Measurements from ENCODE around the gene SH3RF2.
"Not testable (repeated sequence)": the region's sequence is repeated elsewhere in the genome, so short reads cannot be mapped to it uniquely, and the experiment has no call there.

The SH3RF2 gene

GRCh38 chr5:145978708-145979107, 42.3 kb downstream of the SH3RF2 start:
- no peak for DNase-seq (ENCODE audit: low read depth in 2 of 2)

- DNase-seq (ENCODE audit: low read depth in 2 of 2): no peak
Measured at GRCh38 chr5:145979270-145980223, 43.2 kb downstream of the SH3RF2 start.

DNA sequence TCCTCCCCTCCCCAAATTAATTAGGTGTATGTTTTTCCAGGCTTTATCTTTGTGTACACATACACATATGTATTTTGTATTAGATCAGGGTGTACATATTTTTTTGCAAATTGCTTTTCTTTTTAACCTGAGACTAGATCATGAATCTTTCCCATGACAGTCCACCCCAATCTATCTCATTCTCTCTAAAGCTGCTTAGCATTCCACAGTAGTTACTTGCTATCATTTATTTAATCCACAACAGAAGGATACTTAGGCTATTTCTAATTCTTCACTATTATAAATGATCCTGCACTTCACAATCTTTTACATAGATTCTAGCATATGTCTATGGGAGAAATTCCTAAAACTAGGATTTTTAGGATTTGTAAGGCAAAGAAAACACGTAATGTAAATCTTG, 43.9 kb downstream of the SH3RF2 start:
- no peak for DNase-seq (ENCODE audit: low read depth in 2 of 2)

DNA sequence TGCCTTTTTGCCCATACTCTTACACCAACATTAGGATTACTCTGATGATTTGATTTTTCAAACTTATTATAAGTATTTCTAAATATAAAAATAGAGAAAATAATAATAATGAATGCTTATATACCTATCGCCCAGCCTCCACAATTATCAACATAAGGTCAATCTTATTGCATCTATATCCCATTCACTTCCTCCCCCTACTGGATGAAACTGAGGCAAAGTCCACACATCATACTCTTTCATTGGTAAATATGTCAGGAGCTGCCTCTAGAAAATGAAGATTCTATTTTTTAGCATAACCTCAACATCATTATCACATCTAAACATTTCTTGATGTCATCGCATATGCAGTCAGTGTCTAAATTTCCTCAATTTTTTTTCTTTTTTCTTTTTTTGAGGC, 44.3 kb downstream of the SH3RF2 start:
- no peak for DNase-seq (ENCODE audit: low read depth in 2 of 2)

GRCh38 chr5:145981589-145982571, 45.5 kb downstream of the SH3RF2 start:
- DNase-seq (ENCODE audit: low read depth in 2 of 2): no peak

- DNase-seq (ENCODE audit: low read depth in 2 of 2): no peak
Measured at GRCh38 chr5:145982572-145983318, 46.4 kb downstream of the SH3RF2 start.

- DNase-seq (ENCODE audit: low read depth in 2 of 2): no peak
Measured at GRCh38 chr5:145983446-145983845, 47.1 kb downstream of the SH3RF2 start.

DNA sequence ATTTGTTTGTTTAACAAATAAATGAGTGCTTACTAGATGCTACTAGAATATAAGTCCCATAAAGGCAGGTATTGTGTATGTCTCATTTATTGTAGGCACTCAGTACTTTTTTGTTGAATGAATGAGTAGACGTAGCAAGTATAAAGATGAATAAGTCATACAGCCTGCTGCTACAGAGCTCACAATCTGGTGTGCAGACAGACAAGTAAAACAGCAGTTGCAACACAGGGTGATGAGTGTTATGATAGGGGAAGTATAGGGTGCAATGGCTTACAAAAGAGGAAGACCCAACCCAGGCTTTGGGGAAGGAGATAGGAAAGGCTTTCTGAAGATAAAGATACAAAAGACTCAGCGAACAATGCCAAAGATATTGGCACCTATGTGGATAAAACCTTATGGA, 47.7 kb downstream of the SH3RF2 start:
- DNase-seq (ENCODE audit: low read depth in 2 of 2): no peak

DNA sequence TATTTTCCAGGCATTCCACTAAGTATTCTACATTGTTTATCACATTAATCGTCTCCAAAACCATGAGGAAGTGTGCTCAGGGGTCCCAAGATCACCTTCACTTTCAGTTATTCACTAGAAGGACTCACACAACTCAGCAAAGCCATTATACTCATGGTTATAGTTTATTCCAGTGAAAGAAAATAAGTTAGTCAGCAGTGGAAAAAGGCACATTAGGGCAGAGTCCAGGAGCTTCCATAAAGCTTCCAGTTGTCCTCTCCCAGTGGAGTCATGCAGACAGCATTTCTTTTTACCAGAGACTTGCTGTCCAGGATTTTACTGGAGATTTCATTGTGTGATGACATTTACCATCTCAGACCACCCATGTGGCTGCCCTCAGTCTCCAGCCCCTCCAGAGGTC, 51.5 kb downstream of the SH3RF2 start:
- no peak for DNase-seq (ENCODE audit: low read depth in 2 of 2)

GRCh38 chr5:145988993-145989392, 52.6 kb downstream of the SH3RF2 start:
- no peak for DNase-seq (ENCODE audit: low read depth in 2 of 2)

DNA sequence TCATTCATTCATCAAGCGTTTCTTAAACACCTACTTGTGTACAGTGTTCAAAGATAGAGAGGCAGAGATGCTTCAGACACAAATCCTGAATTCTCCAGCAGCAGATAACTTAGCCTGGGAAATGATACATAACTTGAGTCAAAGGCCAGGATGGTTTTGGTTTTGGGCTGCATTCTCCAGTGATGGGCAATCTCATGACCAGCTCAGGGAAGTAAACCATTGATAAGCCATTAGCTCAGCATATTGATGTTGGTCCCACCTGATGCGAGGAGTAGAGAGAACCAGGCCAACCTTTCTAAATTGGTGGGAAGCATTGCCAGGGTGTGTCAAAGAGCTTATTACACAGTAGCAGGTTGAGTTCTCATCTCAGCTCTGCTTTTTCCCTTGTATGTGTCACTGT, 53.0 kb downstream of the SH3RF2 start:
- DNase-seq (ENCODE audit: low read depth in 2 of 2): no peak

- DNase-seq (ENCODE audit: low read depth in 2 of 2): no peak
Measured at GRCh38 chr5:145990170-145990569, 53.8 kb downstream of the SH3RF2 start.

GRCh38 chr5:145991044-145991575, 54.7 kb downstream of the SH3RF2 start:
- no peak for DNase-seq (ENCODE audit: low read depth in 2 of 2)

GRCh38 chr5:145993538-145993937, 57.2 kb downstream of the SH3RF2 start:
- not testable (repeated sequence) for DNase-seq (ENCODE audit: low read depth in 2 of 2)

DNA sequence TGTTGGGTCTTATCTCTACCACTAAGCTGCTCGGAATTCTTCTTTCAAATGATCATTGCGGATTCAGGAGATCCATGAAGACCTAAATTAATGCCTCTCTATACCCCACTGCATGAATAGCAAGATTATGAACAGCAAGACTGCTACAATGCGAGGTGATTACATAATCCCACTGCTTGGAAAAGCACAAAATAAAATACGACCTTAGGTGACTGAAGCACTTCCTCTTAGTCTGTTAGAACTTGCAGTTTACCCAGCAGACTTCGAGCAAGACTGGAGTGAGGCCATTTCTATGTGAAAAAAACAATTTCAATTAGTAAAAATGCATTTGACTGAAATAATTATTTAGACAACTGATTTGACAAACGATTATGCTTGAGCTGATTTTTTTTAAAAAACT, 59.8 kb downstream of the SH3RF2 start:
- DNase-seq (ENCODE audit: low read depth in 2 of 2): no peak

- no peak for DNase-seq (ENCODE audit: low read depth in 2 of 2)
Measured at GRCh38 chr5:145999208-145999607, 62.8 kb downstream of the SH3RF2 start.

- no peak for DNase-seq (ENCODE audit: low read depth in 2 of 2)
Measured at GRCh38 chr5:146000072-146000471, 63.7 kb downstream of the SH3RF2 start.

GRCh38 chr5:146001544-146002190, 65.3 kb downstream of the SH3RF2 start:
- DNase-seq (ENCODE audit: low read depth in 2 of 2): no peak

DNA sequence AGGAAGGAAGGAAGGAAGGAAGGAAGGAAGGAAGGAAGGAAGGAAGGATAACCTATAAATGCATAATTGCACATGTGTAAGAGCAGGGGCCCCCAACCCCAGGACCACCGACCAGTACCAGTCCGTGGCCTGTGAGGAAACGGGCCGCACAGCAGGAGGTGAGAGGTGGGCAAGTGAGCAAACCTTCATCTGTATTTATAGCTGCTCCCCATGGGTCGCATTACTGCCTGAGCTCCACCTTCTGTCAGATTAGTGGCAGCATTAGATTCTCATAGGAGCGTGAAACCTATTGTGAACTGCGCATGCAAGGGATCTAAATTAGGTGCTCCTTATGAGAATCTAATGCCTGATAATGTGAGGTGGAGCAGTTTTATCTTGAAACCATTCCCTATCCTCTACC, 66.1 kb downstream of the SH3RF2 start:
- no peak for DNase-seq (ENCODE audit: low read depth in 2 of 2)

DNA sequence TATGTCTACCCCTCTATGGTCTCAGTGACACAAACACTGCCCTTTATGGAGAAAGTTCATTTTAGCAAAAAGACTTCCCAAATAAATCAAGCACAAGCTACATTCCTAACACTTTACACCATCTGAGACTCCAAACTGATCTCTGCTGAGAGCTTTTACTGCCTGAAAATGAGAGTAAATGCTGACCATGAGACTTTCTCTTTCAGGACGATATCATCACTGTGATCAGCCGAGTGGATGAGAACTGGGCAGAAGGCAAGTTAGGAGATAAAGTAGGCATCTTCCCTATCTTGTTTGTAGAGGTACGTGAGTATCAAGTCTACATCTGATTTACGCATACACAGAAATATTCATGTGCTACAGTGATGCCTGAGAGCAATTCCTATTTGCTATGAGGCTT, 67.5 kb downstream of the SH3RF2 start:
- DNase-seq (ENCODE audit: low read depth in 2 of 2): no peak

DNA sequence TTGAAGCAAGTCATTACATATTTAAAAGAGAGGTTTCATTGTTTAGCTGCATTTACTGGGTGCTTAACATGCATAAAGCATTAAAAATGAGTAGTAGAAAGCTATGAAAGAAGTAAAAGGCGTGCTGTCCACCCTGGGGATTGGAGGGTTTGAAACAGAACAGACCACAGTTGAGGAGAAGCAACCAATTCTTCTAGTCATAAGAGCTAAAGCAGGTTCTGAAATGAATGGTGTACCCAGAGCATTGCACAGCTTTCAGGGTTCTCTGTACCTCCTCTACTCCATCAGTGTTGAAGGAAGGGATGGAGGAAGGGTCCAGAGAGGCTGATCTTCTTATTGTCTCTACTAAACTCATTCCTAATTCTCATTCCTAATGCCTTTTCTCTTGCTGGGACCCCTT, 68.9 kb downstream of the SH3RF2 start:
- no peak for DNase-seq (ENCODE audit: low read depth in 2 of 2)
